Esophagus muscularis mucosa (tissue), 3 donors: ENCODE data around the gene CSRNP3.

Source experiments
- CTCF ChIP-seq, 3 experiments: fragments of 200-600 bp in 2 of 3; fragments of 450-650 bp in 1 of 3; sonication (generic) in 2 of 3; IDR thresholded peaks; one replicate each; pipeline ENCODE4 v1.5.1; 2017 to 2019; ENCODE audit warnings: antibody characterized with exemption in 3 of 3, mild to moderate bottlenecking in 2 of 3, moderate library complexity in 1 of 3
- POLR2A ChIP-seq: fragments of 450-650 bp; IDR thresholded peaks from one replicate; pipeline ENCODE4 v1.6.1; 2017; ENCODE audit warnings: antibody characterized with exemption, moderate library complexity, mild to moderate bottlenecking, low read depth

GRCh38 chr2:165505514-165505913 is 36.0 kb downstream of the CSRNP3 start:
- TF ChIP-seq POLR2A: no peak
- no peak for TF ChIP-seq CTCF (IDR thresholded peaks at IDR 0.05)
